Body of pancreas (tissue), 4 donors: Measurements from ENCODE around the gene NDRG3. TPM values are rescaled to one million over a fixed set of nuclear protein-coding genes. Genes with fewer than 3 reads are reported as not detected.

Experiments
- ATAC-seq: fragments of 150-250 bp; one replicate; pipeline ENCODE4 v1.9.1; 2016
- DNase-seq, 4 donors: peaks; one replicate each; pipeline ENCODE4 v3.0.0-alpha.2; 2019
- H3K27ac ChIP-seq, 4 donors: fragments of 200-600 bp; sonication (generic); 1 replicate in 3 of 4; 2 replicates in 1 of 4; pipeline versions ENCODE4 v1.5.1 to v1.6.1; 2016 to 2019; ENCODE audit warnings: mild to moderate bottlenecking in 1 of 4, mixed read lengths in 1 of 4, moderate library complexity in 1 of 4
- H3K27me3 ChIP-seq, 2 donors: fragments of 200-600 bp; sonication (generic); one replicate each; pipeline ENCODE4 v1.6.0; 2016; ENCODE audit warnings: mild to moderate bottlenecking in 1 of 2
- H3K36me3 ChIP-seq, 2 donors: fragments of 200-600 bp; sonication (generic); replicated peaks in 1 of 2; 2 replicates each; pipeline ENCODE4 v1.5.1; 2016; ENCODE audit warnings: low read depth in 2 of 2; ENCODE audit not compliant: insufficient read depth in 1 of 2
- H3K4me1 ChIP-seq: fragments of 200-600 bp; sonication (generic); one replicate; pipeline ENCODE4 v1.6.0; 2016
- H3K4me3 ChIP-seq, 2 donors: fragments of 200-600 bp; sonication (generic); 1 replicate in 1 of 2; 2 replicates in 1 of 2; pipeline ENCODE4 v1.5.1; 2016 to 2019
- H3K9me3 ChIP-seq, 3 donors: fragments of 200-600 bp; sonication (generic); 1 replicate in 2 of 3; 2 replicates in 1 of 3; pipeline ENCODE4 v1.5.1; 2016
- CTCF ChIP-seq, 7 experiments: fragments of 450-650 bp in 4 of 7; fragments of 200-600 bp in 3 of 7; sonication (generic) in 3 of 7; IDR thresholded peaks; one replicate each; pipeline ENCODE4 v1.5.1; 2016 to 2019; ENCODE audit warnings: antibody characterized with exemption in 7 of 7
- POLR2A ChIP-seq, 3 donors: fragments of 450-650 bp; IDR thresholded peaks; one replicate each; pipeline ENCODE4 v1.6.1; 2016; ENCODE audit warnings: antibody characterized with exemption in 3 of 3, mild to moderate bottlenecking in 2 of 3
- WGBS, 2 donors: methylation state at CpG; one replicate each; pipeline ENCODE4 v1.1.5; 2017; 5-methylcytosine and 5-hydroxymethylcytosine counted together
- intact Hi-C: fragments of 100-400 bp; cut with DNase I; formaldehyde crosslinking; loops from one replicate; pipeline ENCODE4 v1.15.1; 2023
- total RNA-seq, 2 donors: library from RNA; depleted of rRNA; stranded (reverse); fragments of >200 nt; gene quantifications; one replicate each; pipeline ENCODE4 v1.1.0, GENCODE V29; 2016

NDRG3 gene
- total RNA-seq, 2 donors from 2014 or later = 9.2 to 11.9 TPM

- Histone ChIP-seq H3K4me1 (peaks cover 19% of the 10 kb centered on the region), H3K4me3 (peak overlapping the region in 1 of 2 donors; percentile 53), H3K27ac (peak overlapping the region; percentile 23 to 72 (median 56)), H3K9me3 (no peaks in the 10 kb centered on the region), H3K36me3 (no peaks in the 10 kb centered on the region), H3K27me3 (no peaks in the 10 kb centered on the region)
- DNase-seq (peak; percentile 59 to 70 (median 69)), ATAC-seq (peak; percentile 59)
- WGBS, 2 donors = 7 to 13% methylated on average over 5 to 8 of the region's 8 CpGs
- TF ChIP-seq CTCF (IDR thresholded peaks at IDR 0.05) (no peak), POLR2A (IDR thresholded peaks at IDR 0.05) (no peak)
- intact Hi-C loops = no loop called here
Observed at GRCh38 chr20:36744764-36745191, 1.1 kb downstream of the NDRG3 start.

- intact Hi-C loops = no loop called here
- ATAC-seq = no peak
- H3K4me3 ChIP-seq = no peak overlapping the region
- no peaks in the 10 kb centered on the region for H3K27me3 ChIP-seq
- H3K4me1 ChIP-seq = peaks cover 19% of the 10 kb centered on the region
- no peak for TF ChIP-seq POLR2A (IDR thresholded peaks at IDR 0.05)
- no peak for TF ChIP-seq CTCF (IDR thresholded peaks at IDR 0.05)
- H3K9me3 ChIP-seq = no peaks in the 10 kb centered on the region
- no peak for DNase-seq
- WGBS, 2 donors = 62 to 71% methylated on average over 4 of the region's 4 CpGs
- no peaks in the 10 kb centered on the region for H3K36me3 ChIP-seq
- peak overlapping the region; percentile 23 to 72 (median 56) for H3K27ac ChIP-seq
Observed at GRCh38 chr20:36744243-36744642, 1.6 kb downstream of the NDRG3 start.

DNA sequence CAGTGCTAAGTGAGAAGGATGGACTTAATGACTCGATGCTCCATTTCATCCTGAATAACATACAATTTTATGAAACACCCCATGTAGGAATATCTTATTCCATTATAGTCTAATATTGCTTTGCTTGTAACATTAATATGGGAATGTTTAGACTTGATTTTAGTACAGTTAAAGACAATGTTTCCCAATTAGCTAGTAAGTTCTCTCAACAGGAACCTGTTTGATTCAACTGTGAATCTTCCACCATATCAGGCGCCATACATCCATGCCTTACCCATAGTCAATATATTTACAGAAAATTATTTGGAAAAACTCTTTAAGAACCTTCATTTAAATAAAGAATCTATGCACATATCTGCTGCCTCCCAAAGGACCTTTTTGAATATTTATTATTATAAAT is 3.3 kb downstream of the NDRG3 start:
- intact Hi-C loops = no loop called here
- Histone ChIP-seq H3K36me3 (no peaks in the 10 kb centered on the region), H3K27me3 (no peaks in the 10 kb centered on the region), H3K27ac (no peak overlapping the region), H3K4me1 (peaks cover 19% of the 10 kb centered on the region), H3K4me3 (no peak overlapping the region), H3K9me3 (no peaks in the 10 kb centered on the region)
- DNase-seq = no peak
- ATAC-seq = no peak
- 77 to 89% methylated on average over 2 of the region's 2 CpGs for WGBS, 2 donors
- TF ChIP-seq POLR2A (IDR thresholded peaks at IDR 0.05) = no peak
- TF ChIP-seq CTCF (IDR thresholded peaks at IDR 0.05) = no peak

- Histone ChIP-seq H3K36me3 (no peaks in the 10 kb centered on the region), H3K9me3 (no peaks in the 10 kb centered on the region), H3K27me3 (no peaks in the 10 kb centered on the region), H3K4me3 (no peak overlapping the region), H3K4me1 (peaks cover 11% of the 10 kb centered on the region), H3K27ac (no peak overlapping the region)
- 73% methylated on average over 4 of the region's 4 CpGs for WGBS, 2 donors
- DNase-seq (no peak), ATAC-seq (no peak)
- intact Hi-C loops = no loop called here
- TF ChIP-seq POLR2A (IDR thresholded peaks at IDR 0.05) = no peak
- no peak for TF ChIP-seq CTCF (IDR thresholded peaks at IDR 0.05)
Observed at GRCh38 chr20:36741072-36741471, 4.8 kb downstream of the NDRG3 start.

DNA sequence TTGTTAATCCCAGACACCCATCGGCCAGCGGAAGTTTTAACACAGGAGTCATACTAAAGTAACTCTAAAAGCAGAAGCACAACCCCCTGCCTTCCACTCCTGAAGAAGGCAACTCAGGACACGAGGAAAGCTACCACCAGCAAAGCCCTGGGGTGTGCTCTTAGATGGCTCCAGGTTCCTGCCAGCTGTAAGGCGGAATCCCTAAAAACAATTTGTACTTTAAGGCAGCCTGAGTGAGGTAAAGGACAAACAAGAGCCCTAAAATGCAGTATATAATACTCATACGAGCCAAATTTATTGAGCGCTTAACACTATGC is 8.7 kb downstream of the NDRG3 start:
- Histone ChIP-seq H3K4me3 (no peak overlapping the region), H3K4me1 (no peaks in the 10 kb centered on the region), H3K9me3 (no peaks in the 10 kb centered on the region), H3K27ac (no peak overlapping the region), H3K27me3 (no peaks in the 10 kb centered on the region), H3K36me3 (no peaks in the 10 kb centered on the region)
- TF ChIP-seq CTCF (IDR thresholded peaks at IDR 0.05) (no peak), POLR2A (IDR thresholded peaks at IDR 0.05) (no peak)
- ATAC-seq (no peak), DNase-seq (no peak)
- intact Hi-C loops = no loop called here
- 93 to 95% methylated on average over 4 to 6 of the region's 6 CpGs for WGBS, 2 donors
